SH-SY5Y (cell line): ENCODE results near the gene LRCH4.

Experiments used
- GATA2 ChIP-seq: IDR thresholded peaks from 2 replicates; pipeline ENCODE4 v1.6.1; 2011; ENCODE audit warnings: mild to moderate bottlenecking, low read depth, low read length
- GATA3 ChIP-seq: IDR thresholded peaks from 2 replicates; pipeline ENCODE4 v1.6.1; 2011; ENCODE audit warnings: low read depth, mild to moderate bottlenecking, low read length, moderate library complexity

DNA sequence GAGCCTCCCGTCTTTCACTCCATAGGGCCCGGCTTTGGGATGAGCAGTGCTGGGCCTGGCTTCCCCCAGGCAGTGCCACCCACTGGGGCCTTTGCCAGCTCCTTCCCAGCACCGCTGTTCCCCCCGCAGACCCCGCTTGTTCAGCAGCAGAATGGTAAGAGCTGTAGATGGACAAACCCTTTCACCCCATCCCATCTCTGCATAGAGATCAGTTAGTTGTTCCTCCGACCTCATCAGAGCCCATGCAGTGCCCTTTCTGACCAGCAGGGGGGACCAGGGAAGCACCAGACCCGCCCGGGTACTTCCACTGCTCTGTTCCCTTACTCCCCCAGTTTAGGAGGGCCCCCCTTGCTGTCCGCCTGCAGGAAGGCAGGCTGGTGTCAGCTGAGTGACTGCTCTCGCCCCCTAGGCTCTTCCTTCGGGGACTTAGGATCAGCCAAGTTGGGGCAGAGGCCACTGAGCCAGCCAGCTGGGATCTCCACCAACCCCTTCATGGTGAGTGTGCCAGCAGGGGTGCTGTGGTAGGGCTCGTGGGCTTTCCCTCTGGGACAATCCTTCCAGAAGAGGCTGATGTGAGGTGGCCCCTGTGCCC, 22.0 kb downstream of the LRCH4 start:
- TF ChIP-seq GATA2 (no peak), GATA3 (no peak)
